B cell (primary cell): Measurements from ENCODE around the gene SLC13A4. TPM values are rescaled to one million over a fixed set of nuclear protein-coding genes. Genes with fewer than 3 reads are reported as not detected.

Source experiments
- ATAC-seq: fragments of 200-7000 bp; cut with Tn5 transposase; one replicate; pipeline ENCODE4 v1.10.0; 2021; ENCODE audit warnings: low read depth, mild to moderate bottlenecking, moderate number of reproducible peaks, moderate library complexity
- CTCF ChIA-PET: fragments of 350-600 bp; sonication (Branson Sonifier 250); formaldehyde crosslinking; loops from one replicate; lab custom pipeline; 2021; ENCODE audit warnings: antibody characterized with exemption, inconsistent platforms; lab: Charles Lee
- POLR2A ChIA-PET: fragments of 350-600 bp; sonication (Branson Sonifier 250); formaldehyde crosslinking; loops from one replicate; lab custom pipeline; 2021; ENCODE audit warnings: antibody characterized with exemption; lab: Charles Lee
- DNase-seq: peaks from one replicate; pipeline ENCODE4 v3.0.0; 2013
- H2AFZ ChIP-seq: 2 replicates; pipeline ENCODE4 v1.6.1; 2012; ENCODE audit warnings: mild to moderate bottlenecking, low read depth, low read length; ENCODE audit not compliant: insufficient read depth, poor library complexity, severe bottlenecking
- H3K27ac ChIP-seq, 2 donors: 1 replicate in 1 of 2; 2 replicates in 1 of 2; pipeline ENCODE4 v1.5.1; 2012 to 2013; ENCODE audit warnings: low read length in 2 of 2, mild to moderate bottlenecking in 2 of 2, moderate library complexity in 1 of 2
- H3K27me3 ChIP-seq, 4 experiments: fragments of 200-600 bp in 1 of 4; sonication (generic) in 1 of 4; replicated peaks in 1 of 4; 1 replicate in 2 of 4; 2 replicates in 2 of 4; pipeline versions ENCODE4 v1.6.1 to v1.7.0; 2013 to 2016; ENCODE audit warnings: low read length in 3 of 4, mild to moderate bottlenecking in 2 of 4, mixed read lengths in 1 of 4, moderate library complexity in 1 of 4; ENCODE audit not compliant: insufficient read depth in 4 of 4, control insufficient read depth in 3 of 4; ENCODE audit errors: control extremely low read depth in 1 of 4
- H3K36me3 ChIP-seq, 2 experiments: replicated peaks in 1 of 2; 1 replicate in 1 of 2; 2 replicates in 1 of 2; pipeline versions ENCODE4 v1.6.1 to v1.7.1; 2013; ENCODE audit warnings: low read length in 1 of 2; ENCODE audit not compliant: insufficient read depth in 2 of 2, control insufficient read depth in 1 of 2; ENCODE audit errors: control extremely low read depth in 1 of 2, extremely low read depth in 1 of 2
- H3K4me1 ChIP-seq, 2 donors: fragments of 200-600 bp in 1 of 2; sonication (generic) in 1 of 2; 1 replicate in 1 of 2; 2 replicates in 1 of 2; pipeline versions ENCODE4 v1.5.1 to v1.6.1; 2013 to 2017; ENCODE audit warnings: low read length in 2 of 2; ENCODE audit not compliant: control insufficient read depth in 2 of 2, insufficient read depth in 2 of 2
- H3K4me2 ChIP-seq: replicated peaks from 2 replicates; pipeline ENCODE3; 2012; ENCODE audit warnings: mild to moderate bottlenecking, low read depth, low read length; ENCODE audit not compliant: poor library complexity, severe bottlenecking
- H3K4me3 ChIP-seq, 5 experiments: fragments of 200-600 bp in 1 of 5; sonication (generic) in 1 of 5; 1 replicate in 3 of 5; 2 replicates in 2 of 5; pipeline versions ENCODE4 v1.5.1 to v1.7.0; 2011 to 2016; ENCODE audit warnings: low read length in 4 of 5, mild to moderate bottlenecking in 4 of 5, low read depth in 2 of 5, control low read depth in 1 of 5, moderate library complexity in 1 of 5; ENCODE audit not compliant: insufficient read depth in 1 of 5; ENCODE audit errors: control extremely low read depth in 1 of 5, extremely low read depth in 1 of 5
- H3K79me2 ChIP-seq: fragments of 200-600 bp; sonication (generic); one replicate; pipeline ENCODE4 v1.6.0; 2016; ENCODE audit warnings: low read length; ENCODE audit not compliant: control insufficient read depth, insufficient read depth
- H3K9ac ChIP-seq: fragments of 200-600 bp; sonication (generic); 2 replicates; pipeline ENCODE4 v1.6.1; 2017; ENCODE audit warnings: mild to moderate bottlenecking, low read length, moderate library complexity
- H3K9me3 ChIP-seq, 3 donors: one replicate each; pipeline versions ENCODE4 v1.6.1 to v1.7.1; 2013; ENCODE audit warnings: low read length in 2 of 3; ENCODE audit not compliant: control insufficient read depth in 2 of 3, insufficient read depth in 1 of 3; ENCODE audit errors: control extremely low read depth in 1 of 3
- H4K20me1 ChIP-seq: 2 replicates; pipeline ENCODE4 v1.6.0; 2012; ENCODE audit warnings: mild to moderate bottlenecking, low read length; ENCODE audit not compliant: insufficient read depth, control insufficient read depth, poor library complexity, severe bottlenecking
- H3K27ac Mint-ChIP-seq: one replicate; pipeline ENCODE4 v1.8.0; 2021; ENCODE audit warnings: mixed read lengths
- H3K27me3 Mint-ChIP-seq: one replicate; pipeline ENCODE4 v1.8.0; 2021; ENCODE audit warnings: mixed read lengths
- H3K4me1 Mint-ChIP-seq: one replicate; pipeline ENCODE4 v1.8.0; 2021; ENCODE audit warnings: mixed read lengths
- H3K4me3 Mint-ChIP-seq: one replicate; pipeline ENCODE4 v1.8.0; 2021; ENCODE audit warnings: mixed read lengths
- H3K9me3 Mint-ChIP-seq: one replicate; pipeline ENCODE4 v1.8.0; 2022; ENCODE audit warnings: mixed read lengths; ENCODE audit not compliant: insufficient read depth
- CTCF ChIP-seq: fragments of 200-600 bp; IDR thresholded peaks from one replicate; pipeline ENCODE4 v1.8.0; 2022; ENCODE audit warnings: antibody characterized with exemption, mild to moderate bottlenecking
- EZH2 ChIP-seq: IDR thresholded peaks from 2 replicates; pipeline ENCODE4 v1.6.1; 2012; ENCODE audit warnings: borderline replicate concordance, low read depth, mild to moderate bottlenecking, moderate library complexity, low read length; ENCODE audit not compliant: insufficient read depth, poor library complexity, severe bottlenecking
- WGBS: methylation state at CpG from one replicate; pipeline ENCODE4 v1.1.5; 2013; ENCODE audit warnings: missing lambda C conversion rate; ENCODE audit not compliant: insufficient coverage; 5-methylcytosine and 5-hydroxymethylcytosine counted together
- intact Hi-C: fragments of 100-400 bp; cut with micrococcal nuclease; formaldehyde crosslinking; loops from one replicate; pipeline ENCODE4 v1.10.0; 2022
- polyA plus RNA-seq: library from polyadenylated mRNA; depleted of rRNA; stranded (reverse); fragments of >200 nt; gene quantifications from 2 replicates; pipeline ENCODE4 v1.2.3, GENCODE V29; 2012
- total RNA-seq, 2 donors: library from RNA; stranded (reverse); fragments of 120-200 nt in 1 of 2; gene quantifications; 1 replicate in 1 of 2; 2 replicates in 1 of 2; pipeline versions ENCODE4 v1.2.3 to v1.2.4, GENCODE V29; 2013 to 2022

Gene SLC13A4
- total and polyA plus RNA-seq, 2 donors (not counting 1 experiment from before 2014, with no cell fraction given), result not detected

GRCh38 chr7:135673360-135673706 is 54.7 kb downstream of the SLC13A4 start:
- H3K4me1 ChIP-seq, result no peaks in the 10 kb centered on the region
- H4K20me1 ChIP-seq, result peaks cover 26% of the 10 kb centered on the region
- H3K79me2 ChIP-seq, result peaks cover 34% of the 10 kb centered on the region
- 87% methylated on average over 3 of the region's 6 CpGs for WGBS
- POLR2A ChIA-PET, result no interaction called here
- no peak overlapping the region for H3K4me2 ChIP-seq
- DNase-seq, result no peak
- CTCF ChIA-PET, result interaction anchor here (1.0 to 2.5 kb wide), 10 partner anchors 8 to 393 kb away, joined by 3 to 12 read pairs (median 4); partner anchors contain the start of gene STMP1
- H3K27ac ChIP-seq, result no peak overlapping the region
- no peaks in the 10 kb centered on the region for H3K9me3 ChIP-seq
- H3K9me3 Mint-ChIP-seq, result no peaks in the 10 kb centered on the region
- intact Hi-C loops, result no loop called here
- no peaks in the 10 kb centered on the region for H3K27me3 Mint-ChIP-seq
- peaks cover 6 to 55% of the 10 kb centered on the region in 2 experiments for H3K36me3 ChIP-seq
- H3K4me3 Mint-ChIP-seq, result no peak overlapping the region
- no peaks in the 10 kb centered on the region for H3K27me3 ChIP-seq
- no peak overlapping the region for H3K4me3 ChIP-seq
- H2AFZ ChIP-seq, result no peak overlapping the region
- no peak overlapping the region for H3K27ac Mint-ChIP-seq
- TF ChIP-seq EZH2 (no peak), CTCF (no peak)
- no peak for ATAC-seq
- H3K9ac ChIP-seq, result no peak overlapping the region
- peaks cover 17% of the 10 kb centered on the region for H3K4me1 Mint-ChIP-seq

- CTCF ChIA-PET, result interaction anchor here (0.7 to 2.5 kb wide), 13 partner anchors 8 to 392 kb away, joined by 3 to 12 read pairs (median 4); partner anchors contain the start of gene STMP1
- Histone ChIP-seq H3K27me3 (no peaks in the 10 kb centered on the region), H2AFZ (no peak overlapping the region), H4K20me1 (peaks cover 31% of the 10 kb centered on the region), H3K27ac (no peak overlapping the region), H3K4me2 (no peak overlapping the region), H3K9ac (no peak overlapping the region), H3K4me3 (no peak overlapping the region), H3K9me3 (no peaks in the 10 kb centered on the region), H3K36me3 (peaks cover 6 to 50% of the 10 kb centered on the region in 2 experiments), H3K4me1 (no peaks in the 10 kb centered on the region), H3K79me2 (peaks cover 40% of the 10 kb centered on the region)
- TF ChIP-seq CTCF (peak; percentile 72), EZH2 (no peak)
- no CpG with 5 or more reads among the region's 3 CpGs for WGBS
- no peaks in the 10 kb centered on the region for H3K9me3 Mint-ChIP-seq
- intact Hi-C loops, result no loop called here
- H3K27me3 Mint-ChIP-seq, result no peaks in the 10 kb centered on the region
- ATAC-seq (no peak), DNase-seq (peak; percentile 34)
- H3K4me1 Mint-ChIP-seq, result peaks cover 21% of the 10 kb centered on the region
- no peak overlapping the region for H3K4me3 Mint-ChIP-seq
- no peak overlapping the region for H3K27ac Mint-ChIP-seq
- POLR2A ChIA-PET, result no interaction called here
Observed at GRCh38 chr7:135672560-135673359, 55.2 kb downstream of the SLC13A4 start.
